A172 (cell line): ENCODE measurements around the gene HERC5. TPM values are rescaled to one million over a fixed set of nuclear protein-coding genes. Genes with fewer than 3 reads are reported as not detected.
"Not testable (repeated sequence)": the region's sequence is repeated elsewhere in the genome, so short reads cannot be mapped to it uniquely, and the experiment has no call there.

ENCODE experiments used
- DNase-seq: peaks from one replicate; pipeline ENCODE4 v3.0.0-alpha.2; 2015; ENCODE audit warnings: low spot score
- total RNA-seq: library from RNA; depleted of rRNA; stranded (reverse); fragments of >200 nt; shearing (Covaris generic); gene quantifications from 2 replicates; pipeline ENCODE4 v1.2.3, GENCODE V29; 2014; rRNA removed

Gene HERC5
- 13.1 and 14.5 TPM in 2 replicates for total RNA-seq

GRCh38 chr4:88456670-88457306 is at the start of gene HERC5:
TSS of gene HERC5 (plus strand) at chr4:88457119. CDS start at chr4:88457270, 151 bp downstream.
- peak; percentile 92 for DNase-seq

- DNase-seq: no peak
These were observed 47.7 kb upstream of the HERC5 start for GRCh38 chr4:88409206-88409605.

- DNase-seq: no peak
These were observed 47.1 kb upstream of the HERC5 start for GRCh38 chr4:88409789-88410188.

- DNase-seq: no peak
These were observed 45.3 kb upstream of the HERC5 start for GRCh38 chr4:88411491-88412096.

- no peak for DNase-seq
These were observed 43.1 kb upstream of the HERC5 start for GRCh38 chr4:88413801-88414200.

- DNase-seq: no peak
These were observed 42.2 kb upstream of the HERC5 start for GRCh38 chr4:88414755-88415154.

- no peak for DNase-seq
These were observed 40.9 kb upstream of the HERC5 start for GRCh38 chr4:88415982-88416381.

GRCh38 chr4:88418411-88418810 is 38.5 kb upstream of the HERC5 start:
- no peak for DNase-seq

- no peak for DNase-seq
These were observed 37.0 kb upstream of the HERC5 start for GRCh38 chr4:88419874-88420273.

- DNase-seq: no peak
These were observed 36.1 kb upstream of the HERC5 start for GRCh38 chr4:88420844-88421243.

- DNase-seq: no peak
These were observed 34.5 kb upstream of the HERC5 start for GRCh38 chr4:88422403-88422802.

- DNase-seq: no peak
These were observed 27.5 kb upstream of the HERC5 start for GRCh38 chr4:88429401-88429800.

- DNase-seq: no peak
These were observed 20.8 kb upstream of the HERC5 start for GRCh38 chr4:88435987-88436693.

- DNase-seq: not testable (repeated sequence)
These were observed 19.0 kb upstream of the HERC5 start for GRCh38 chr4:88437873-88438272.

- DNase-seq: no peak
These were observed 17.7 kb upstream of the HERC5 start for GRCh38 chr4:88439161-88439760.

GRCh38 chr4:88440146-88440545 is 16.8 kb upstream of the HERC5 start:
- DNase-seq: no peak

- DNase-seq: no peak
These were observed 15.2 kb upstream of the HERC5 start for GRCh38 chr4:88441696-88442095.

GRCh38 chr4:88442689-88443191 is 14.2 kb upstream of the HERC5 start:
- no peak for DNase-seq

- no peak for DNase-seq
These were observed 13.4 kb upstream of the HERC5 start for GRCh38 chr4:88443486-88443885.

GRCh38 chr4:88445252-88445651 is 11.7 kb upstream of the HERC5 start:
- no peak for DNase-seq

GRCh38 chr4:88446124-88446523 is 10.8 kb upstream of the HERC5 start:
- DNase-seq: no peak

- no peak for DNase-seq
These were observed 9.4 kb upstream of the HERC5 start for GRCh38 chr4:88447371-88448095.
